ENCODE data around the gene CARD9. TPM values are rescaled to one million over a fixed set of nuclear protein-coding genes. Genes with fewer than 3 reads are reported as not detected.

The CARD9 gene
- total RNA-seq, 1 donor from 2014 or later: 1.6 TPM

DNA sequence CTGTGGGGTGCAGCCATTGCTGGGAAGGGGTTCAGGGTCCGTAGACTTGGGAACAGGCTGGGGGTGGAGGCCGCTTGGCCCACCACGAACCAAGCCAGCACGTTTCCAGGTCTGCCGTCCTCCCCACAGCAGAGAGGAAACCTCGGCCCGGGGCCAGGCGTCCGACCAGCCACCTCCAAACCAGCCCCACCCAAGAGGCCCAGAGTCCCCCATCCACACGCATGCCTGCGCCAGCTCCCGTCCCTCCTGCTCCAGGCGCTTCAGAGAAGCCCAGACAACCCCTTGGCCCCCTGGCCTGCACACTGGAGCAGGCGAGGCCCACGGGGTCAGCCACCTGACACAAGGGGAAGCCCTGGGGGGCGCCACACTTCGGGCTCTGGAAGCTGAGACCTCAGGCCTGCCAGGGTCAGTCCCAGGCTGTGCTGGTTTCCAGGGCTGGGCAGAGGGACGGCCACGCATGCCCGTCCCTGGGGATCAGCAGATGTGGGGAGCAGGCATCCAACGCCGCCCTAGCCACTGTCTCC is 16.2 kb downstream of the CARD9 start:
- TF ChIP-seq, protein P1, sequence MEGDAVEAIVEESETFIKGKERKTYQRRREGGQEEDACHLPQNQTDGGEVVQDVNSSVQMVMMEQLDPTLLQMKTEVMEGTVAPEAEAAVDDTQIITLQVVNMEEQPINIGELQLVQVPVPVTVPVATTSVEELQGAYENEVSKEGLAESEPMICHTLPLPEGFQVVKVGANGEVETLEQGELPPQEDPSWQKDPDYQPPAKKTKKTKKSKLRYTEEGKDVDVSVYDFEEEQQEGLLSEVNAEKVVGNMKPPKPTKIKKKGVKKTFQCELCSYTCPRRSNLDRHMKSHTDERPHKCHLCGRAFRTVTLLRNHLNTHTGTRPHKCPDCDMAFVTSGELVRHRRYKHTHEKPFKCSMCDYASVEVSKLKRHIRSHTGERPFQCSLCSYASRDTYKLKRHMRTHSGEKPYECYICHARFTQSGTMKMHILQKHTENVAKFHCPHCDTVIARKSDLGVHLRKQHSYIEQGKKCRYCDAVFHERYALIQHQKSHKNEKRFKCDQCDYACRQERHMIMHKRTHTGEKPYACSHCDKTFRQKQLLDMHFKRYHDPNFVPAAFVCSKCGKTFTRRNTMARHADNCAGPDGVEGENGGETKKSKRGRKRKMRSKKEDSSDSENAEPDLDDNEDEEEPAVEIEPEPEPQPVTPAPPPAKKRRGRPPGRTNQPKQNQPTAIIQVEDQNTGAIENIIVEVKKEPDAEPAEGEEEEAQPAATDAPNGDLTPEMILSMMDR (IDR thresholded peaks at IDR 0.05; ENCODE audit: unreplicated experiment): no peak
- Mint-ChIP-seq H3K27me3 (no peaks in the 10 kb centered on the region), H3K4me1 (ENCODE audit: low read depth) (no peaks in the 10 kb centered on the region), H3K4me3 (ENCODE audit: low read depth) (no peak overlapping the region), H3K9me3 (ENCODE audit: low read depth) (no peaks in the 10 kb centered on the region), H3K27ac (no peak overlapping the region), H3K36me3 (ENCODE audit: insufficient read depth) (no peaks in the 10 kb centered on the region)
- no peak for DNase-seq (ENCODE audit: low spot score, unreplicated experiment)

DNA sequence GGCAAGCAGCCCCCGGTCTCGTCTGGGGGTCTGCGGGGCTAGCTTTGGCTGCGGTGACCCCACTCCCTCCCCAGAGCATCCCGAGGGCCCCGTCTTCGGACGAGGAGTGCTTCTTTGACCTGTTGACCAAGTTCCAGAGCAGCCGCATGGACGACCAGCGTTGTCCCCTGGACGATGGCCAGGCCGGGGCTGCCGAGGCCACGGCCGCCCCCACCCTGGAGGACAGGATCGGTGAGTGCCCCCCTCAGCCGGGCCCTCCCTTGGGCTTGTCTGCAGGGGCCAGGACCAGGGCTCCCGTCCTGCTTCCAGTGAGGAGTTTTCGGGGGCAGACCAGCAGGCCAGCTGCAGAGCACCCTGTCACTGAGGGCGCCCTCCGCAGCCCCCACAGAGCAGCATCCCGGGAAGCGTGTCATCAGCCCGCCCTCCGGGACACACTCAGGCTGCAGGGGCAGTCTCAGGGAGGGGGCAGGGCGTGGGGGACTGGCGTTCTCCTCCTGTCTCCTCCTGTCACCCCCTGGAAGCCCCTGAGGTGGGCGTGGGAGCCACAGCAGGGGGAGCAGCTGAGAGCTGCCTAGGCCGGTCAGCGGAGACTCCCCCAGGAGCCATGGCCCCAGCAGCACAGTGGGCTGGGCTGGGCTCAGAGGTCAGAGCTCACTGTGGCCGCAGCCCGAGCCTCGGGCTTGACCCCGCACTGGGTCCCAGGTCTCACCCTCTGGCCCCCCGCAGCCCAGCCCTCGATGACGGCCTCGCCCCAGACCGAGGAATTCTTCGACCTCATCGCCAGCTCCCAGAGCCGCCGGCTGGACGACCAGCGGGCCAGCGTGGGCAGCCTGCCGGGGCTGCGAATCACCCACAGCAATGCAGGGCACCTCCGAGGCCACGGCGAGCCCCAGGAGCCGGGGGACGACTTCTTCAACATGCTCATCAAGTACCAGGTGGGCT is 17.6 kb downstream of the CARD9 start:
- H3K27ac Mint-ChIP-seq: no peak overlapping the region

DNA sequence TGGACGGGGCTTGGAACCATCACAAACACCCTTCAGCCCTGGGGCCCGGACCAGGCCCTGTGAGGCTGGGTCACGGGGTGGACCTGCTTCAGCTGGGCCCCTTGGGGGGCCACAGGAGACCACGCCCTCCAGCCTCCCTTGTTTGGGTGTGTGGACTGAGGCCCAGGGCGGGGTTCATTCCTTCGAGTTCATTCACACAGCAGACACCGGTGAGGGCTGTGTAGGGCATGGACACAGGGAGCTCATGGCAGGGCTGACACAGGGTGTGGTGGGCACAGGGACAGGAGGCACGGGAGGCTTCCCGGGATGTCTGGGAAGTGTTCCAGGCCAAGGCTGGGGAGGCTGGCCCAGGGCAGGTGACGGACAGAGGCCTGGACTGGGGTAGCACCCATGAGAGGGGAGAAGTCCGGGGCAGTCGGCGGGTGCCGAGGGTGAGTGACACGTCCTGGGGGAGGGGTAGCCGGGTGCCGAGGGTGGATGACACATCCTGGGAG is 18.8 kb downstream of the CARD9 start:
- Mint-ChIP-seq H3K4me3 (ENCODE audit: low read depth) (no peak overlapping the region), H3K9me3 (ENCODE audit: low read depth) (no peaks in the 10 kb centered on the region), H3K27ac (peak overlapping the region; percentile 41), H3K27me3 (no peaks in the 10 kb centered on the region), H3K36me3 (ENCODE audit: insufficient read depth) (no peaks in the 10 kb centered on the region), H3K4me1 (ENCODE audit: low read depth) (no peaks in the 10 kb centered on the region)
- TF ChIP-seq, protein P1 (IDR thresholded peaks at IDR 0.05; ENCODE audit: unreplicated experiment): no peak
- no peak for DNase-seq (ENCODE audit: low spot score, unreplicated experiment)

More for the DNA sequence above, 17.6 kb downstream of the CARD9 start:
- TF ChIP-seq, protein P1 (IDR thresholded peaks at IDR 0.05; ENCODE audit: unreplicated experiment): no peak
- Mint-ChIP-seq H3K4me3 (ENCODE audit: low read depth) (no peak overlapping the region), H3K27me3 (no peaks in the 10 kb centered on the region), H3K36me3 (ENCODE audit: insufficient read depth) (no peaks in the 10 kb centered on the region), H3K9me3 (ENCODE audit: low read depth) (no peaks in the 10 kb centered on the region), H3K4me1 (ENCODE audit: low read depth) (no peaks in the 10 kb centered on the region)
- DNase-seq (ENCODE audit: low spot score, unreplicated experiment): no peak

DNA sequence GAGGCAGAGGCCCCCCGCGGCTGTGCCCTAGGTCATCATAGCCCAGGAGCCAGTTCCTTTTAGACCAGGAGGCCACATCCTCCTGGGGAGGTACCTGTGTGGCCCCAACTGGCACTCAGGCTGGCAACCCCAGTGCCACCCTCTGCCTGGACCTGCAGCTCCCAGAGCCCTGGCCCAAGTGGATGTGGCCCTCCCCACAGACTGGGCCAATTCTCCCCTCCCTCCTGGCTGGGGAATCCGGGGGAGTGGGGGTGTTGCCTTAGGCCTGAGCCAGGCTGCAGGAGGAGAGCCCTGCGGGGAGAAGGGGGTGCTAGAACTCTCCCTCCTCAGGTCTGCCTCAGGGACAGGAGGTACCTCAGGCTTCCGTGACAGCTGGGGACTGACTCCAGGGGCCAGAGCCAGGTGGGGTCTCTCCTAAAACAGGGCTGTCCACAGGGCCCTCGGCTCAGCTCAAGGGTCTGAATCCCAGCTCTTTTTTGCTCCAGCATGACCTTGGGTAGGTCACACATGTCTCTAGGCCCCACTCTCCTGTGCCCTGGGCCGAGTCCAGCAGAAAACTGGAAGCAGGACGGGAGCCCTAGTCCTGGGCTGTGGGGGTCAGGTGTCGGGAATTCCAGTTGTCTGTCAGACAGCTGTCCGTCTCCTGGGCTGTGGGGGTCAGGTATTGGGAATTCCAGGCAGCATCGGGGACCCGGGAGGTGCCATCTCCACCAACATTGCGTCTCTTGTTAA is 19.5 kb downstream of the CARD9 start:
- Mint-ChIP-seq H3K27me3 (no peaks in the 10 kb centered on the region), H3K27ac (no peak overlapping the region), H3K36me3 (ENCODE audit: insufficient read depth) (no peaks in the 10 kb centered on the region), H3K9me3 (ENCODE audit: low read depth) (no peaks in the 10 kb centered on the region), H3K4me1 (ENCODE audit: low read depth) (no peaks in the 10 kb centered on the region), H3K4me3 (ENCODE audit: low read depth) (no peak overlapping the region)
- TF ChIP-seq, protein P1 (IDR thresholded peaks at IDR 0.05; ENCODE audit: unreplicated experiment): no peak
- DNase-seq (ENCODE audit: low spot score, unreplicated experiment): no peak

DNA sequence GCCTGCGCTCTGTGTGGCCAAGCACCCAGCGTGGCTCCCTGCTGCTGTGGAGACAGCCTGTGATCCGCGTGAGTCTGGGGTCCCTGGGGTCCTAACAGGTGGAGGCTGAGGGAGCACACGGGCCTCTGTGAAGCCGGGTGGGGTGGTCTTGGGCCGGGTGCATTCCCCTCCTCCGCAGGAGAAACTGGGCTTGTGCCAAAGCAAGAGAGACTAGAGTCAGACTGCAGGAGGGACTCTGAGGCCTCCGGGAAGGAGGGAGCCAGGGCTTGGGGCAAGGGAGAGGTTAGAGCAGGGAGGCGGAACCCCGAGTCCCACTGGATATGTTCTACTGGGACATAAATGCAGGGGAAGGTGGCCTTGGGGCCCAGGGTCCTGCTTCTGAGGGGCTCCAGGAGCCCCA is 20.4 kb downstream of the CARD9 start:
- Mint-ChIP-seq H3K9me3 (ENCODE audit: low read depth) (no peaks in the 10 kb centered on the region), H3K36me3 (ENCODE audit: insufficient read depth) (no peaks in the 10 kb centered on the region), H3K27ac (no peak overlapping the region), H3K27me3 (no peaks in the 10 kb centered on the region), H3K4me3 (ENCODE audit: low read depth) (no peak overlapping the region), H3K4me1 (ENCODE audit: low read depth) (no peaks in the 10 kb centered on the region)
- DNase-seq (ENCODE audit: low spot score, unreplicated experiment): no peak
- TF ChIP-seq, protein P1 (IDR thresholded peaks at IDR 0.05; ENCODE audit: unreplicated experiment): no peak

All from progenitor cell of endocrine pancreas (in vitro differentiated cells).